Fibroblast of pulmonary artery (primary cell): ENCODE measurements around the gene IQCH.

Experiments
- DNase-seq: peaks from one replicate; pipeline ENCODE4 v3.0.0-alpha.2; 2010; ENCODE audit warnings: low read depth
- H3K4me3 ChIP-seq: replicated peaks from 2 replicates; pipeline ENCODE4 v1.5.1; 2011; ENCODE audit warnings: low read depth, mild to moderate bottlenecking, control low read depth, low read length, moderate library complexity
- TF ChIP-seq, protein P1 (sequence below): IDR thresholded peaks from 2 replicates; pipeline ENCODE4 v1.5.1; 2011; ENCODE audit warnings: mild to moderate bottlenecking, control low read depth, low read length, inconsistent platforms; ENCODE audit errors: missing control alignments

The IQCH gene

DNA sequence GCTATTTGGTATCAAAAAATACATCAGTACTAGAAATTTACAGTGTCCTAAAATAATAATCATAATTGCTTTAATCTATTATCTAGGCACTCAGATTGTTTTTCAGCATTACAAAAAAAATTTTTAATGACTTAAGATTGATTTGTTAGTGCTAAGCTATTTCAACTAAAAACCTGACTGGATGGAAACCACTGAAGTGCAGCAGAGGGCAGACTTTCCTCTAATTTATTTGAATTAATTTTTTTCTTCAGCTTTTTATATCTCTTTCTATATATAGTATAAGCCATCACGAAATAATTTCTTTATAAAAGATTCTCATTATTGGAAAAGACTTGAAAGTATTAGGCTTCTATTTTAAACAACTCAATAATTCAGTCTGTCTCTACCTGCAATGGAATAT lies 131.4 kb downstream of the IQCH start:
- TF ChIP-seq, protein P1, sequence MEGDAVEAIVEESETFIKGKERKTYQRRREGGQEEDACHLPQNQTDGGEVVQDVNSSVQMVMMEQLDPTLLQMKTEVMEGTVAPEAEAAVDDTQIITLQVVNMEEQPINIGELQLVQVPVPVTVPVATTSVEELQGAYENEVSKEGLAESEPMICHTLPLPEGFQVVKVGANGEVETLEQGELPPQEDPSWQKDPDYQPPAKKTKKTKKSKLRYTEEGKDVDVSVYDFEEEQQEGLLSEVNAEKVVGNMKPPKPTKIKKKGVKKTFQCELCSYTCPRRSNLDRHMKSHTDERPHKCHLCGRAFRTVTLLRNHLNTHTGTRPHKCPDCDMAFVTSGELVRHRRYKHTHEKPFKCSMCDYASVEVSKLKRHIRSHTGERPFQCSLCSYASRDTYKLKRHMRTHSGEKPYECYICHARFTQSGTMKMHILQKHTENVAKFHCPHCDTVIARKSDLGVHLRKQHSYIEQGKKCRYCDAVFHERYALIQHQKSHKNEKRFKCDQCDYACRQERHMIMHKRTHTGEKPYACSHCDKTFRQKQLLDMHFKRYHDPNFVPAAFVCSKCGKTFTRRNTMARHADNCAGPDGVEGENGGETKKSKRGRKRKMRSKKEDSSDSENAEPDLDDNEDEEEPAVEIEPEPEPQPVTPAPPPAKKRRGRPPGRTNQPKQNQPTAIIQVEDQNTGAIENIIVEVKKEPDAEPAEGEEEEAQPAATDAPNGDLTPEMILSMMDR = peak; percentile 6
- no peak overlapping the region for H3K4me3 ChIP-seq
- no peak for DNase-seq

DNA sequence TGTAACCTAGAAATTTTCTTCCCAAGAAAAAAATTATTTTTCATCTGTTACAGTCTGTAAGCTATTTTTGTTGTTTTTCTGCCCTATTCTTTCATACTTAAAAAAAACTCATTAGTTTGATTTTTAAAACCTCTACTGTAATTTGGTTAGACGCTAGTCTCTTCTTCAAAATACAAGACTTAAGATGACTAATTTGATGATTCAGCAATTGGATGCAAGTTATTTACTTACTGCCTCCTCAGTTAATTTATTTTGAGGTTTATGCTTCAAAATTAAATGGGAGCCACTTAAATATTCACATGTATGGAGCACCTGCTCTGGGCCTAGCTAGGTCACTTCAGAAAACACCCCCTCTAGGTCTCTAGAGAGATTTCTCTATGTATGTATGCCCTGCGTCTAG lies 132.4 kb downstream of the IQCH start:
- no peak overlapping the region for H3K4me3 ChIP-seq
- no peak for DNase-seq
- TF ChIP-seq, protein P1 = no peak

DNA sequence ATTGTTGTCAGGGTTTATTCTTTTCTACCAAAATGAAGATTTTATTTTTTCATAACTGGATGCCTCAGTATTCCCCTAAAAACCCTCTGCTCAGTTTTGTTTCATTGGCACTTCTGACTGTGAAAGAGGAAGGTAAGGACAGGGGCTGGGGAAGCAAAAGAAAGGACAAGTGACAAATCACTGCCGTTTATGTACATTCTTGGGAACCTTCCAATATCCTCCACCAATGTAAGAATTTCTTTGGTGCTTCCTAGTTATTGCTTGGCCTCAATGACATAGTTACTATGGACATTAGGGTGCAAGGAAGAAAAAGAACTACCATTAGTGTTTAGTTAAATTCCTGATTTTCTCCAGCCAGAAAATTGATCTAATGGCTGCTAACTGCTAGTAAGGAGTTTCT lies 135.4 kb downstream of the IQCH start:
- no peak for DNase-seq
- TF ChIP-seq, protein P1 = no peak
- H3K4me3 ChIP-seq = no peak overlapping the region

DNA sequence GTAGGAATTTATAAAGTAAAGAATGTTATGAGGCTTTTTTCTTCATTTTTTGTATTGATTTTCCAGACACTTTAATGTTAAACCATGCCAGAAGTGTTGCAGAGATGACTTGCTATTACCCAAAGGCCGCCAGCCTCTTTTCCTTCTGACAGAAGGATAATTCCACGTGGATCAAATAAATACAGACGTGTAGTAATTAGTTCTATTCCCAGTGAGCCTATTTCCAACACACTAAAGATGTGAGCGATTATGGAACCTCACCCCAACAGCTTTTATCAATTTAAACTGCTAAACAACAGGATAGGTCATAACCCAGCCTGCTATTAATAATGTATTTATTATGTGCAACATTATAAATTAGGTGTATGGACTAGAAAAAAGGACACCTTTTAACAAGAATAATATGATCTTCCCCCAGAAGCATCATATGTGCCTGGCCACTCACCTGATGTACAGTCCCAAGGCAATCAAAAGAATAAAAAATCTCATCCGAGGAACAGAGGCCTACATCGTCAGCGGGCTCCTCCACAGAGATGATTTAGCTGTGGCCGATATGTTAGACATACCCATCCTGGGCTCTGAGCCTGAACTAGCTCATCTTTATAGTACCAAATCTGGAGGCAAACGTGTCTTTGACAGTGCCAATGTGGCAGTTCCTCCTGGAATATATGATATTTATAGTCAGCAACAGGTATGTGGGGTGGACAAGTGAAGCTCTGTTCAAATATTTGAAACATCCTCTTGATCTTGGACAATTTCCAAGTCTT lies 140.5 kb downstream of the IQCH start:
- H3K4me3 ChIP-seq = no peak overlapping the region
- DNase-seq = no peak
- TF ChIP-seq, protein P1 = no peak

DNA sequence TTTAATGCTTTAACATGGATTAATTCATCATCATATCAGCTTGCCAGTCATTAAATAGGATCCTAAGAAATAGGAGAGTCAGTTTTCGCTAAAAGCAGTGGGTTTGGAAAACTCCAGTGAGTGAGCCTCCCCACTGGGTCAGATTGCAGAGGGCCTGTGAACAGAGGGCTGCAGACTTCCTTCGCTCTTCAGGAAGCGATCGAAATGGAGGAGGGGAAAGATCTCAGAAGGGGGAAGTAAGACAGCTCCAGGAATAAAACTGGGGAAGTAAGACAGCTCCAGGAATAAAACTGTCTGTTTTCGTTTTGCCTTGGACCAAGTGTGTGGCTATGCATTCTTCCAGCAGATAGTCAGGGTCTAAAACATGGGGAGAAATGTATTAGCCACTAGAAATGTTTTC lies 141.5 kb downstream of the IQCH start:
- TF ChIP-seq, protein P1 = no peak
- H3K4me3 ChIP-seq = no peak overlapping the region
- DNase-seq = no peak

DNA sequence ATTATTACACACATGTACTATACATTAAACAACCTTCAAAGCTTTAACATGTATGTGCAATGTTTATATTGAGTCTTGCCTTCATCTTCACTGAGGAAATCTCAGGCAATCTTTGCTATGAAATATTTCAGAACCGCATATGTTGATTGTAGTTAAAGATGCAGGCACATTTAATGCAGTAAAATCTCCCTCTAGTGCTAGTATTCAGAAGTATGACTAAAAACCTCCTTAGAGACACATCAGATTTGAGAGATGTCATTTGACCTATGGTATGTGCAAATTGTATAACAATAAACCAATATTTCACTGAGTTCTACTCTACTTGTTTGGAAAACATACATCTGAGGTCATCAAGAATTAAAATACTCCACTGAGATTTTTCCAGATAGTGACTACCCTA lies 142.6 kb downstream of the IQCH start:
- TF ChIP-seq, protein P1 = peak; percentile 1
- no peak for DNase-seq
- no peak overlapping the region for H3K4me3 ChIP-seq

DNA sequence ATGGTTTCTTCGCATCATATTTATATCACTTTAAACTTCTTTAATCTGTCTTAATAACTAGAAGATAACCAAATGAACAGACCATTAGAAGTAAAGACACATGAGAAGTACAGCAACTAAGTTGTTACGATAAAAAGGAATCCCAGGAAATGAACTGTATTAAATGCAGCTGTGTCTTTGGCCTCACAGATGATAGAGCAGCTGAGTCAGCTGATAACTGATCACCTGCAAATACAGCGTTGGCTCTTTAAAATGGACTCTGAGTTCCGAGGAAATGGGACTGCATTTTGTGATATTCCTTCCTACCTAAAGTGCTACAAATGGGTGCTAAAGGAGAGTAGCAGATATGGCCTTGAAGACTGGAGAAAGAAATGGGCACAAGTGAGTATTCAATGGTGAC lies 145.3 kb downstream of the IQCH start:
- no peak for DNase-seq
- no peak overlapping the region for H3K4me3 ChIP-seq
- TF ChIP-seq, protein P1 = no peak
